Keratinocyte (primary cell): ENCODE results near the gene CACNB2. TPM values are rescaled to one million over a fixed set of nuclear protein-coding genes. Genes with fewer than 3 reads are reported as not detected.

Experiments
- DNase-seq: peaks from one replicate; pipeline ENCODE4 v3.0.0-alpha.2; 2011; ENCODE audit warnings: low read depth, missing footprints, low spot score
- FAIRE-seq: peaks from 2 replicates; lab custom pipeline; 2011; peaks lifted over from hg19 to GRCh38; lab: Jason Lieb, UNC
- H2AFZ ChIP-seq: 2 replicates; pipeline ENCODE4 v1.6.0; 2012; ENCODE audit warnings: low read length, control low read depth, inconsistent platforms; ENCODE audit not compliant: control insufficient read depth
- H3K27ac ChIP-seq: 2 replicates; pipeline ENCODE4 v1.5.1; 2011; ENCODE audit warnings: low read length; ENCODE audit not compliant: control insufficient read depth, insufficient read depth
- H3K27me3 ChIP-seq: 3 replicates; pipeline ENCODE4 v1.6.0; 2011; ENCODE audit warnings: low read length; ENCODE audit not compliant: control insufficient read depth, insufficient read depth; ENCODE audit errors: extremely low read depth
- H3K36me3 ChIP-seq, 2 experiments: 2 replicates in 1 of 2; 3 replicates in 1 of 2; pipeline ENCODE4 v1.5.1; 2011; ENCODE audit warnings: low read length in 2 of 2, mild to moderate bottlenecking in 1 of 2; ENCODE audit not compliant: control insufficient read depth in 2 of 2, insufficient read depth in 2 of 2; ENCODE audit errors: extremely low read depth in 1 of 2
- H3K4me1 ChIP-seq: 3 replicates; pipeline ENCODE4 v1.5.1; 2011; ENCODE audit warnings: low read length; ENCODE audit not compliant: control insufficient read depth, insufficient read depth; ENCODE audit errors: extremely low read depth
- H3K4me2 ChIP-seq: 3 replicates; pipeline ENCODE4 v1.6.0; 2011; ENCODE audit warnings: low read depth, low read length; ENCODE audit not compliant: control insufficient read depth, insufficient read depth; ENCODE audit errors: extremely low read depth
- H3K4me3 ChIP-seq, 3 experiments: fragments of 200-600 bp in 1 of 3; sonication (generic) in 1 of 3; 2 replicates in 2 of 3; 3 replicates in 1 of 3; pipeline ENCODE4 v1.5.1; 2011 to 2016; ENCODE audit warnings: low read length in 3 of 3, mild to moderate bottlenecking in 3 of 3, control low read depth in 2 of 3, inconsistent platforms in 1 of 3, low read depth in 1 of 3, mixed read lengths in 1 of 3, mixed run types in 1 of 3, moderate library complexity in 1 of 3; ENCODE audit not compliant: control insufficient read depth in 2 of 3, insufficient read depth in 2 of 3; ENCODE audit errors: extremely low read depth in 1 of 3
- H3K79me2 ChIP-seq: 2 replicates; pipeline ENCODE4 v1.6.0; 2012; ENCODE audit warnings: low read length; ENCODE audit not compliant: control insufficient read depth, insufficient read depth
- H3K9ac ChIP-seq: 3 replicates; pipeline ENCODE4 v1.6.0; 2011; ENCODE audit warnings: low read length; ENCODE audit not compliant: control insufficient read depth, insufficient read depth; ENCODE audit errors: extremely low read depth
- H3K9me1 ChIP-seq: 3 replicates; pipeline ENCODE4 v1.6.0; 2011; ENCODE audit warnings: low read length; ENCODE audit not compliant: control insufficient read depth, insufficient read depth; ENCODE audit errors: extremely low read depth
- H3K9me3 ChIP-seq: 2 replicates; pipeline ENCODE4 v1.5.1; 2012; ENCODE audit warnings: low read depth, low read length; ENCODE audit not compliant: control insufficient read depth
- H4K20me1 ChIP-seq: 3 replicates; pipeline ENCODE4 v1.6.0; 2011; ENCODE audit warnings: low read length; ENCODE audit not compliant: control insufficient read depth, insufficient read depth; ENCODE audit errors: extremely low read depth
- EZH2 ChIP-seq: IDR thresholded peaks from one replicate; pipeline ENCODE4 v1.6.1; 2012; ENCODE audit warnings: inconsistent platforms, mild to moderate bottlenecking, low read length, moderate library complexity
- dilution Hi-C: fragments of 300-500 bp; cut with MboI; formaldehyde crosslinking; loops from one replicate; pipeline ENCODE4 v1.7.0; 2020; ENCODE audit warnings: low sequenced_read_pairs; ENCODE audit not compliant: extremely low pct_ligation_motif_present
- polyA plus RNA-seq, 5 experiments: library from polyadenylated mRNA; depleted of rRNA in 3 of 5; stranded (reverse) in 3 of 5; stranded (forward) in 1 of 5; unstranded in 1 of 5; fragments of >200 nt; gene quantifications; 1 replicate in 1 of 5; 2 replicates in 3 of 5; 3 replicates in 1 of 5; pipeline versions ENCODE4 v1.2.1 to v1.2.3, GENCODE V29; 2011 to 2012; ENCODE audit warnings: missing spikeins in 2 of 5, low read depth in 1 of 5, low replicate concordance in 1 of 5
- TF ChIP-seq, protein P1 (sequence below), 3 experiments: IDR thresholded peaks in 1 of 3; conservative IDR thresholded peaks in 1 of 3; optimal IDR thresholded peaks in 1 of 3; 2 replicates in 2 of 3; 3 replicates in 1 of 3; pipeline versions ENCODE3 to v1.5.1; 2011; ENCODE audit warnings: low read length in 3 of 3, mild to moderate bottlenecking in 3 of 3, moderate library complexity in 2 of 3, control low read depth in 1 of 3, inconsistent platforms in 1 of 3; ENCODE audit not compliant: insufficient read depth in 2 of 3; ENCODE audit errors: extremely low read depth in 1 of 3

CACNB2 gene
- polyA plus RNA-seq, 1 donor (not counting 4 experiments of a cell fraction or from before 2014, with no cell fraction given): 0.03 TPM

DNA sequence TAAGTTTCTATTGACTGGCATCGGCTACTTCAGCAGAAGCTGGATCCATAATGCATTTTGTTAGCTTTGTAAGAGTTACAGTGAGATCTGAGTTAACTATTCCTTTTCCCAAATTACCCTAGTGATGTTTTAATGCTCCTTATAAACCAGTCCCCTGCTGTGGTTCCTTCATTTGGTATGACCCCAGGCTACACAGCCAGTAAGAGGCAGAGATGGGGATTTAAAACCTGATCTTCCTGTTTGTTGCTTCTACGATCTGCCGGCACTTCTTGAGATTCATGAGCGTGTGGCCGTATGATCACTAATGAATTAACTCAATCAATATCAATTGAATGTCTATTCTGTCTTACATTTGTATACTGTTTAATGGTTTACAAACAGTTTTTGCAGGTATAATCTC is 86.1 kb downstream of the CACNB2 start:
- dilution Hi-C loops: no loop called here
- no peaks in the 10 kb centered on the region for H3K79me2 ChIP-seq
- FAIRE-seq: no peak
- H3K9me3 ChIP-seq: no peaks in the 10 kb centered on the region
- no peak overlapping the region for H3K4me2 ChIP-seq
- no peak overlapping the region for H2AFZ ChIP-seq
- H4K20me1 ChIP-seq: no peaks in the 10 kb centered on the region
- no peaks in the 10 kb centered on the region for H3K36me3 ChIP-seq
- DNase-seq: no peak
- TF ChIP-seq, protein P1, sequence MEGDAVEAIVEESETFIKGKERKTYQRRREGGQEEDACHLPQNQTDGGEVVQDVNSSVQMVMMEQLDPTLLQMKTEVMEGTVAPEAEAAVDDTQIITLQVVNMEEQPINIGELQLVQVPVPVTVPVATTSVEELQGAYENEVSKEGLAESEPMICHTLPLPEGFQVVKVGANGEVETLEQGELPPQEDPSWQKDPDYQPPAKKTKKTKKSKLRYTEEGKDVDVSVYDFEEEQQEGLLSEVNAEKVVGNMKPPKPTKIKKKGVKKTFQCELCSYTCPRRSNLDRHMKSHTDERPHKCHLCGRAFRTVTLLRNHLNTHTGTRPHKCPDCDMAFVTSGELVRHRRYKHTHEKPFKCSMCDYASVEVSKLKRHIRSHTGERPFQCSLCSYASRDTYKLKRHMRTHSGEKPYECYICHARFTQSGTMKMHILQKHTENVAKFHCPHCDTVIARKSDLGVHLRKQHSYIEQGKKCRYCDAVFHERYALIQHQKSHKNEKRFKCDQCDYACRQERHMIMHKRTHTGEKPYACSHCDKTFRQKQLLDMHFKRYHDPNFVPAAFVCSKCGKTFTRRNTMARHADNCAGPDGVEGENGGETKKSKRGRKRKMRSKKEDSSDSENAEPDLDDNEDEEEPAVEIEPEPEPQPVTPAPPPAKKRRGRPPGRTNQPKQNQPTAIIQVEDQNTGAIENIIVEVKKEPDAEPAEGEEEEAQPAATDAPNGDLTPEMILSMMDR (optimal IDR thresholded peaks at IDR 0.05 in 1 of 3, IDR thresholded peaks at IDR 0.05 in 1 of 3, conservative IDR thresholded peaks at IDR 0.05 in 1 of 3; ENCODE audit: extremely low read depth in 1 of 3, insufficient read depth in 2 of 3, low read length in 3 of 3): no peak
- no peak for TF ChIP-seq EZH2
- no peak overlapping the region for H3K27ac ChIP-seq
- H3K4me3 ChIP-seq: no peak overlapping the region
- H3K9me1 ChIP-seq: no peaks in the 10 kb centered on the region
- no peaks in the 10 kb centered on the region for H3K27me3 ChIP-seq
- peaks cover 3% of the 10 kb centered on the region for H3K4me1 ChIP-seq
- H3K9ac ChIP-seq: no peak overlapping the region

DNA sequence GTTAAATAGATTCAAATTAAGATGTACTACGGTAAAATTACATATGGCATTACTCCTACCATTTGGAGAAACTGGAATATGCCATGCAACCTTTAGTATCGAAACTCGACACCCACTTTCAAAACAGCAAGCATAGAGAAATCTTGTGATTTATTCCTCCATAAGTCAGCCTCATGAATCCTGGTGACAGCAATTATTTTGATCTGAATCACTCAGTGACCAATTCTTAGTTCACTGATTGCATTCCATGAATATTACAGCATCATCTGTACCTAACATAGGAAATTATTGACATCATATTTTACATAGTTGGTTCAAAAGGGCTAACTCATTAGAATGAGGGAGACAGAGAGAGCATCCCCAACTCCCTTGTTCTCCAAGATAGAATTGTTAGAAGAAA is 89.6 kb downstream of the CACNB2 start:
- no peaks in the 10 kb centered on the region for H4K20me1 ChIP-seq
- dilution Hi-C loops: no loop called here
- no peak overlapping the region for H3K27ac ChIP-seq
- H3K79me2 ChIP-seq: no peaks in the 10 kb centered on the region
- H3K36me3 ChIP-seq: no peaks in the 10 kb centered on the region
- peaks cover 3% of the 10 kb centered on the region for H3K4me1 ChIP-seq
- DNase-seq (no peak), FAIRE-seq (peak; percentile 71)
- TF ChIP-seq, protein P1 (optimal IDR thresholded peaks at IDR 0.05 in 1 of 3, IDR thresholded peaks at IDR 0.05 in 1 of 3, conservative IDR thresholded peaks at IDR 0.05 in 1 of 3; ENCODE audit: extremely low read depth in 1 of 3, insufficient read depth in 2 of 3, low read length in 3 of 3): no peak
- no peak for TF ChIP-seq EZH2
- no peak overlapping the region for H3K4me2 ChIP-seq
- no peaks in the 10 kb centered on the region for H3K9me3 ChIP-seq
- H3K4me3 ChIP-seq: no peak overlapping the region
- no peaks in the 10 kb centered on the region for H3K27me3 ChIP-seq
- no peaks in the 10 kb centered on the region for H3K9me1 ChIP-seq
- H3K9ac ChIP-seq: no peak overlapping the region
- no peak overlapping the region for H2AFZ ChIP-seq
